ENCODE measurements around the gene RAB28. TPM values are rescaled to one million over a fixed set of nuclear protein-coding genes. Genes with fewer than 3 reads are reported as not detected.
"Not testable (repeated sequence)": the region's sequence is repeated elsewhere in the genome, so short reads cannot be mapped to it uniquely, and the experiment has no call there.

RAB28 gene
- total RNA-seq, 1 experiment from 2014 or later, result 10.4 TPM

- CTCF ChIA-PET, result no interaction called here
- H3F3A ChIP-seq (ENCODE audit: low read length, unreplicated experiment), result no peaks in the 10 kb centered on the region
- DNase-seq, result no peak
- H3K9ac ChIP-seq (ENCODE audit: low read length), result no peak overlapping the region
- no peaks in the 10 kb centered on the region for H3K4me1 ChIP-seq (ENCODE audit: insufficient read depth, low read length)
- no peaks in the 10 kb centered on the region for H3K27me3 ChIP-seq (ENCODE audit: low read length)
- H3K36me3 ChIP-seq (ENCODE audit: low read depth, low read length), result no peaks in the 10 kb centered on the region
- no peaks in the 10 kb centered on the region for H3K9me2 ChIP-seq (replicated peaks; ENCODE audit: low read length)
- ATAC-seq, result no peak
- no peak overlapping the region for H3K4me3 ChIP-seq (ENCODE audit: low read length)
- H3K79me2 ChIP-seq (ENCODE audit: low read length), result no peaks in the 10 kb centered on the region
- H3K27ac ChIP-seq (ENCODE audit: low read length), result no peak overlapping the region
- H3K4me2 ChIP-seq (ENCODE audit: low read length), result no peak overlapping the region
- no TSS peak for BruUV-seq (replicated peaks)
- no peaks in the 10 kb centered on the region for H3K9me3 ChIP-seq (ENCODE audit: low read length)
- TF ChIP-seq EZH2phosphoT487 (IDR thresholded peaks at IDR 0.05; ENCODE audit: borderline replicate concordance, low read length) (no peak), EZH2 (IDR thresholded peaks at IDR 0.05; ENCODE audit: low read length, unreplicated experiment) (no peak), CTCF (conservative IDR thresholded peaks at IDR 0.05; ENCODE audit: low read depth, low read length) (no peak)
- no peak overlapping the region for H2AFZ ChIP-seq (ENCODE audit: low read length)
- no peaks in the 10 kb centered on the region for H4K20me1 ChIP-seq (ENCODE audit: low read length)
- intact Hi-C loops (cut with micrococcal nuclease), result no loop called here
- POLR2A ChIA-PET (ENCODE audit: unreplicated experiment), result no interaction called here
Measured at GRCh38 chr4:13396161-13396560, 88.0 kb downstream of the RAB28 start.

- H4K20me1 ChIP-seq (ENCODE audit: low read length); H3K9me3 ChIP-seq (ENCODE audit: low read length); H3K4me2 ChIP-seq (ENCODE audit: low read length); H3K27me3 ChIP-seq (ENCODE audit: low read length); intact Hi-C loops (cut with micrococcal nuclease); H3F3A ChIP-seq (ENCODE audit: low read length, unreplicated experiment); H3K36me3 ChIP-seq (ENCODE audit: low read depth, low read length); H3K9ac ChIP-seq (ENCODE audit: low read length); H3K4me1 ChIP-seq (ENCODE audit: insufficient read depth, low read length); H3K4me3 ChIP-seq (ENCODE audit: low read length); H3K9me2 ChIP-seq (replicated peaks; ENCODE audit: low read length); H3K27ac ChIP-seq (ENCODE audit: low read length); POLR2A ChIA-PET (ENCODE audit: unreplicated experiment); H2AFZ ChIP-seq (ENCODE audit: low read length); DNase-seq; ATAC-seq; H3K79me2 ChIP-seq (ENCODE audit: low read length); BruUV-seq (replicated peaks); CTCF ChIA-PET: not testable (repeated sequence)
Measured at GRCh38 chr4:13389901-13390300, 94.2 kb downstream of the RAB28 start.

GRCh38 chr4:13386405-13387107 is 97.6 kb downstream of the RAB28 start:
- no peaks in the 10 kb centered on the region for H3K9me2 ChIP-seq (replicated peaks; ENCODE audit: low read length)
- no peak overlapping the region for H3K4me3 ChIP-seq (ENCODE audit: low read length)
- intact Hi-C loops (cut with micrococcal nuclease), result no loop called here
- no peak overlapping the region for H2AFZ ChIP-seq (ENCODE audit: low read length)
- H4K20me1 ChIP-seq (ENCODE audit: low read length), result no peaks in the 10 kb centered on the region
- POLR2A ChIA-PET (ENCODE audit: unreplicated experiment), result no interaction called here
- H3K79me2 ChIP-seq (ENCODE audit: low read length), result no peaks in the 10 kb centered on the region
- DNase-seq (no peak), ATAC-seq (no peak)
- H3K27ac ChIP-seq (ENCODE audit: low read length), result no peak overlapping the region
- TF ChIP-seq CTCF (conservative IDR thresholded peaks at IDR 0.05; ENCODE audit: low read depth, low read length), result no peak
- TF ChIP-seq EZH2 (IDR thresholded peaks at IDR 0.05; ENCODE audit: low read length, unreplicated experiment), result no peak
- CTCF ChIA-PET, result no interaction called here
- no peaks in the 10 kb centered on the region for H3K27me3 ChIP-seq (ENCODE audit: low read length)
- H3K4me2 ChIP-seq (ENCODE audit: low read length), result no peak overlapping the region
- no peaks in the 10 kb centered on the region for H3F3A ChIP-seq (ENCODE audit: low read length, unreplicated experiment)
- no peaks in the 10 kb centered on the region for H3K36me3 ChIP-seq (ENCODE audit: low read depth, low read length)
- no peaks in the 10 kb centered on the region for H3K4me1 ChIP-seq (ENCODE audit: insufficient read depth, low read length)
- no peaks in the 10 kb centered on the region for H3K9me3 ChIP-seq (ENCODE audit: low read length)
- BruUV-seq (replicated peaks), result no TSS peak
- H3K9ac ChIP-seq (ENCODE audit: low read length), result no peak overlapping the region
